Sigmoid colon (tissue), 4 donors: Measurements from ENCODE around the gene PI3.

Source experiments
- EP300 ChIP-seq, 4 donors: sonication (generic); formaldehyde crosslinking; IDR thresholded peaks; one replicate each; pipeline ENCODE4 v1.6.1; 2017; ENCODE audit warnings: antibody characterized with exemption in 4 of 4
- POLR2A ChIP-seq, 2 donors: fragments of 450-650 bp; IDR thresholded peaks; one replicate each; pipeline ENCODE4 v1.6.1; 2016; ENCODE audit warnings: antibody characterized with exemption in 2 of 2, mild to moderate bottlenecking in 2 of 2, moderate library complexity in 2 of 2
- TF ChIP-seq, protein P1 (sequence below), 4 experiments: fragments of 450-650 bp in 3 of 4; fragments of 200-600 bp in 1 of 4; IDR thresholded peaks; one replicate each; pipeline ENCODE4 v1.5.1; 2016 to 2019; ENCODE audit warnings: antibody characterized with exemption in 4 of 4, mild to moderate bottlenecking in 3 of 4, moderate library complexity in 2 of 4

DNA sequence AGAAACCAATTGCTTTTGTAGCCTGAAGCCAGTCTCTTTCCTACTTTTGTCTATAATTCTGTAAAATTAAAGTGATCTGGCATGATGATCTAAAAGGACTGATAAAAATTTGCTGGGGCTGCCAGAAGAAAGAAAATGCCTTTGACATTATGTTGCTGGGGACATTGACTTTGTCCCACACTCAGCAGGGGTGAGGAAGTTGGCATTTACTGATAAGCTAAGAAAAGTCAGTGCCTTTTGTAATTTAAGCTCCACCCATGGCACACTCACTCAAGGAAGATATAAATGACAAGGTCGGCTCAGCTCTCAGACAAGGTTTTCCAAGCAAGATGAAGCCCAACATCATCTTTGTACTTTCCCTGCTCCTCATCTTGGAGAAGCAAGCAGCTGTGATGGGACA is 32.0 kb downstream of the PI3 start, which contains the start of gene SEMG1:
- TF ChIP-seq POLR2A (IDR thresholded peaks at IDR 0.05) (no peak), EP300 (IDR thresholded peaks at IDR 0.05) (no peak)
- TF ChIP-seq, protein P1, sequence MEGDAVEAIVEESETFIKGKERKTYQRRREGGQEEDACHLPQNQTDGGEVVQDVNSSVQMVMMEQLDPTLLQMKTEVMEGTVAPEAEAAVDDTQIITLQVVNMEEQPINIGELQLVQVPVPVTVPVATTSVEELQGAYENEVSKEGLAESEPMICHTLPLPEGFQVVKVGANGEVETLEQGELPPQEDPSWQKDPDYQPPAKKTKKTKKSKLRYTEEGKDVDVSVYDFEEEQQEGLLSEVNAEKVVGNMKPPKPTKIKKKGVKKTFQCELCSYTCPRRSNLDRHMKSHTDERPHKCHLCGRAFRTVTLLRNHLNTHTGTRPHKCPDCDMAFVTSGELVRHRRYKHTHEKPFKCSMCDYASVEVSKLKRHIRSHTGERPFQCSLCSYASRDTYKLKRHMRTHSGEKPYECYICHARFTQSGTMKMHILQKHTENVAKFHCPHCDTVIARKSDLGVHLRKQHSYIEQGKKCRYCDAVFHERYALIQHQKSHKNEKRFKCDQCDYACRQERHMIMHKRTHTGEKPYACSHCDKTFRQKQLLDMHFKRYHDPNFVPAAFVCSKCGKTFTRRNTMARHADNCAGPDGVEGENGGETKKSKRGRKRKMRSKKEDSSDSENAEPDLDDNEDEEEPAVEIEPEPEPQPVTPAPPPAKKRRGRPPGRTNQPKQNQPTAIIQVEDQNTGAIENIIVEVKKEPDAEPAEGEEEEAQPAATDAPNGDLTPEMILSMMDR (IDR thresholded peaks at IDR 0.05) = no peak
